Upper lobe of left lung (tissue), 4 donors: Measurements from ENCODE around the gene PKHD1.

ENCODE experiments used
- EP300 ChIP-seq, 4 donors: sonication (generic); formaldehyde crosslinking; IDR thresholded peaks; one replicate each; pipeline ENCODE4 v1.5.1; 2017; ENCODE audit warnings: antibody characterized with exemption in 4 of 4, control low read depth in 2 of 4
- POLR2A ChIP-seq, 4 donors: fragments of 450-650 bp; IDR thresholded peaks; one replicate each; pipeline ENCODE4 v1.5.1; 2016 to 2017; ENCODE audit warnings: antibody characterized with exemption in 4 of 4, mild to moderate bottlenecking in 2 of 4
- POLR2AphosphoS5 ChIP-seq, 2 donors: sonication (generic); formaldehyde crosslinking; IDR thresholded peaks; one replicate each; pipeline ENCODE4 v1.5.1; 2017; ENCODE audit warnings: antibody characterized with exemption in 2 of 2
- TF ChIP-seq, protein P1 (sequence below), 6 experiments: fragments of 450-650 bp in 4 of 6; fragments of 200-600 bp in 2 of 6; sonication (generic) in 2 of 6; IDR thresholded peaks; one replicate each; pipeline ENCODE4 v1.5.1; 2016 to 2019; ENCODE audit warnings: antibody characterized with exemption in 6 of 6

DNA sequence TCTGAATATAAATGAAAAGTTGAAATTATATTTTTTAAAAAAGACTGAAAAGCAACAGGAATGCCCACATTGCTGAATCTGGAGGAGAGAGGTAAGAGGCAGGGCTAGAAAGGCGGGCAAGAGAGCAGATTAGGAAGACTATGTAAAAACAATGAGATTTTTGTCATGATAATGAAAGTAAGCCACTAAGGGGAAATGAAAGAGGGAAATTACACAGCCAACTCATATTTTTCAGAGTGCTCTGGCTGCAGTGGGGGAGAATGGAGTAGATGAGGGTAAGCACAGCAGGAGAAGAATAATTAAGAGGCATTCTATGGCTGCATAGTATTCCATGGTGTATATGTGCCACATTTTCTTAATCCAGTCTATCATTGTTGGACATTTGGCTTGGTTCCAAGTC, 281.9 kb downstream of the PKHD1 start:
- no peak for TF ChIP-seq POLR2AphosphoS5 (IDR thresholded peaks at IDR 0.05)
- TF ChIP-seq, protein P1, sequence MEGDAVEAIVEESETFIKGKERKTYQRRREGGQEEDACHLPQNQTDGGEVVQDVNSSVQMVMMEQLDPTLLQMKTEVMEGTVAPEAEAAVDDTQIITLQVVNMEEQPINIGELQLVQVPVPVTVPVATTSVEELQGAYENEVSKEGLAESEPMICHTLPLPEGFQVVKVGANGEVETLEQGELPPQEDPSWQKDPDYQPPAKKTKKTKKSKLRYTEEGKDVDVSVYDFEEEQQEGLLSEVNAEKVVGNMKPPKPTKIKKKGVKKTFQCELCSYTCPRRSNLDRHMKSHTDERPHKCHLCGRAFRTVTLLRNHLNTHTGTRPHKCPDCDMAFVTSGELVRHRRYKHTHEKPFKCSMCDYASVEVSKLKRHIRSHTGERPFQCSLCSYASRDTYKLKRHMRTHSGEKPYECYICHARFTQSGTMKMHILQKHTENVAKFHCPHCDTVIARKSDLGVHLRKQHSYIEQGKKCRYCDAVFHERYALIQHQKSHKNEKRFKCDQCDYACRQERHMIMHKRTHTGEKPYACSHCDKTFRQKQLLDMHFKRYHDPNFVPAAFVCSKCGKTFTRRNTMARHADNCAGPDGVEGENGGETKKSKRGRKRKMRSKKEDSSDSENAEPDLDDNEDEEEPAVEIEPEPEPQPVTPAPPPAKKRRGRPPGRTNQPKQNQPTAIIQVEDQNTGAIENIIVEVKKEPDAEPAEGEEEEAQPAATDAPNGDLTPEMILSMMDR (IDR thresholded peaks at IDR 0.05): no peak
- TF ChIP-seq POLR2A (IDR thresholded peaks at IDR 0.05): no peak
- no peak for TF ChIP-seq EP300 (IDR thresholded peaks at IDR 0.05)
